Suprapubic skin (tissue), 4 donors: ENCODE results near the gene PLPP7. TPM values are rescaled to one million over a fixed set of nuclear protein-coding genes. Genes with fewer than 3 reads are reported as not detected.
"Not testable (repeated sequence)": the region's sequence is repeated elsewhere in the genome, so short reads cannot be mapped to it uniquely, and the experiment has no call there.

Source experiments
- DNase-seq, 2 donors: peaks; one replicate each; pipeline ENCODE4 v3.0.0-alpha.2; 2019; ENCODE audit warnings: low spot score in 2 of 2
- H3K27ac ChIP-seq: fragments of 200-600 bp; sonication (generic); one replicate; pipeline ENCODE4 v1.5.1; 2019
- H3K27me3 ChIP-seq: fragments of 200-600 bp; sonication (generic); one replicate; pipeline ENCODE4 v1.5.1; 2019
- H3K36me3 ChIP-seq: fragments of 200-600 bp; sonication (generic); one replicate; pipeline ENCODE4 v1.5.1; 2019
- H3K4me1 ChIP-seq: fragments of 200-600 bp; sonication (generic); one replicate; pipeline ENCODE4 v1.5.1; 2019
- H3K4me3 ChIP-seq: fragments of 200-600 bp; sonication (generic); one replicate; pipeline ENCODE4 v1.5.1; 2019; ENCODE audit warnings: mild to moderate bottlenecking
- H3K9me3 ChIP-seq: fragments of 200-600 bp; sonication (generic); one replicate; pipeline ENCODE4 v1.5.1; 2019
- CTCF ChIP-seq, 2 donors: fragments of 200-600 bp in 1 of 2; fragments of 450-650 bp in 1 of 2; sonication (generic) in 1 of 2; IDR thresholded peaks; one replicate each; pipeline ENCODE4 v1.5.1; 2016 to 2019; ENCODE audit warnings: antibody characterized with exemption in 2 of 2, mild to moderate bottlenecking in 1 of 2, moderate library complexity in 1 of 2
- EP300 ChIP-seq: sonication (generic); formaldehyde crosslinking; IDR thresholded peaks from one replicate; pipeline ENCODE4 v1.6.1; 2017; ENCODE audit warnings: antibody characterized with exemption
- POLR2A ChIP-seq, 2 donors: fragments of 450-650 bp; IDR thresholded peaks; one replicate each; pipeline ENCODE4 v1.6.1; 2017; ENCODE audit warnings: antibody characterized with exemption in 2 of 2, mild to moderate bottlenecking in 2 of 2, moderate library complexity in 2 of 2
- POLR2AphosphoS5 ChIP-seq, 3 donors: sonication (generic); formaldehyde crosslinking; IDR thresholded peaks; one replicate each; pipeline ENCODE4 v1.6.1; 2017; ENCODE audit warnings: antibody characterized with exemption in 3 of 3
- WGBS: methylation state at CpG from one replicate; pipeline ENCODE4 v1.1.5; 2018; 5-methylcytosine and 5-hydroxymethylcytosine counted together
- total RNA-seq, 4 donors: library from RNA; depleted of rRNA; stranded (reverse); fragments of >200 nt; gene quantifications; one replicate each; pipeline ENCODE4 v1.1.0, GENCODE V29; 2016

PLPP7 gene
- total RNA-seq, 4 donors from 2014 or later: 0.80 to 1.1 (median 0.92) TPM

GRCh38 chr9:131270171-131271015 is 19.1 kb upstream of the PLPP7 start:
- H3K27me3 ChIP-seq: no peaks in the 10 kb centered on the region
- H3K9me3 ChIP-seq: no peaks in the 10 kb centered on the region
- H3K27ac ChIP-seq: peak overlapping the region; percentile 23
- no peaks in the 10 kb centered on the region for H3K36me3 ChIP-seq
- no peak for DNase-seq
- TF ChIP-seq EP300 (no peak), CTCF (IDR thresholded peaks at IDR 0.05) (no peak), POLR2AphosphoS5 (IDR thresholded peaks at IDR 0.05) (no peak), POLR2A (IDR thresholded peaks at IDR 0.05) (no peak)
- 71% methylated on average over 18 of the region's 20 CpGs for WGBS
- H3K4me1 ChIP-seq: peaks cover 17% of the 10 kb centered on the region
- no peak overlapping the region for H3K4me3 ChIP-seq

GRCh38 chr9:131271016-131271273 is 18.6 kb upstream of the PLPP7 start:
- Histone ChIP-seq H3K4me1 (peaks cover 12% of the 10 kb centered on the region), H3K27ac (peak overlapping the region; percentile 29)
- DNase-seq, H3K9me3 ChIP-seq, H3K27me3 ChIP-seq, H3K4me3 ChIP-seq, H3K36me3 ChIP-seq: not testable (repeated sequence)
- WGBS: 71% methylated on average over 1 of the region's 1 CpG

DNA sequence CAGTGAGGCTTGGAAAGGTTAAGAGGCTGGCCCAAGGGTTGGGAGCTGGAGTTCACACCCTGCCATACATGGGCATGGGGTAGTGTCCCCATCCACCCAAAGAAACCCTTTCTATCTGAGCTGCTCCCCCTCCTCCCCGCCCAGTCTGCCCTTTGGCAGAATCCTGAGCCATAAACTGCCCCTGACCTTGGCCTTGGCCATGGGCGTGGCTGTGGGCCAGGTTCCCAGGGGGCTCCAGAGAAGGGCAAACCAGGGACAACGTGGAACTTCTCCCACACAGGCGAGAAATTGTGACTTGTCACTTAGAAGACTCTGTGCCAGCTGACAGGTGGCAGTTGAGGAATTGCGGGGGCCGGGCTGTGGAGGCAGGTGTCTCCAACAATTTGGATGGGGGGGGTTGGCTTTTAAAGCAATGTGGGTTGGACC is 18.0 kb upstream of the PLPP7 start:
- WGBS: 81% methylated on average over 6 of the region's 6 CpGs
- Histone ChIP-seq H3K27me3 (peaks cover 3% of the 10 kb centered on the region), H3K4me3 (no peak overlapping the region), H3K36me3 (no peaks in the 10 kb centered on the region), H3K9me3 (no peaks in the 10 kb centered on the region), H3K4me1 (peaks cover 7% of the 10 kb centered on the region), H3K27ac (peak overlapping the region; percentile 29)
- TF ChIP-seq EP300 (no peak), CTCF (IDR thresholded peaks at IDR 0.05) (no peak), POLR2AphosphoS5 (IDR thresholded peaks at IDR 0.05) (no peak), POLR2A (IDR thresholded peaks at IDR 0.05) (no peak)
- DNase-seq: no peak

DNA sequence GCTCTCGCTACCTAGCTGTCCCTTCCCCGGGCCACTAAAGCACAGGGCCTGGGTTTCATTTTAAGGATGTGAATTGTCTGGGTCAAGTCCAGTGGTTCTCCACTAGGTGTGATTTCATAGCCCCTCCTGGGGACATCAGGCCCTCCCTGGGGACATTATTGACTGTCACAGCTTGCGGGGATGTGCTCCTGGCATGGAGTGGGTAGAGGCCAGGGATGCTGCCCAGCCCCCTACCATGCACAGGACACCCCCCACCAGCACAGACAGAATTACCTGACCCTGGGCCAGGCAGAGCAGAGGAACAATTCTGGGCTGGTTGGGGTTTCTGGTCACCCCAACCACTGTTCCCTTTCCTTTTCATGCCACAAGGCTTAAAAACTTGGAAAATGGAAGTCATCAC is 17.3 kb upstream of the PLPP7 start:
- 94% methylated on average over 3 of the region's 3 CpGs for WGBS
- Histone ChIP-seq H3K36me3 (no peaks in the 10 kb centered on the region), H3K27me3 (peaks cover 6% of the 10 kb centered on the region), H3K4me3 (no peak overlapping the region), H3K9me3 (no peaks in the 10 kb centered on the region), H3K4me1 (peaks cover 11% of the 10 kb centered on the region), H3K27ac (no peak overlapping the region)
- DNase-seq: no peak
- TF ChIP-seq CTCF (IDR thresholded peaks at IDR 0.05): no peak
- no peak for TF ChIP-seq POLR2AphosphoS5 (IDR thresholded peaks at IDR 0.05)
- TF ChIP-seq POLR2A (IDR thresholded peaks at IDR 0.05): no peak
- TF ChIP-seq EP300: no peak

DNA sequence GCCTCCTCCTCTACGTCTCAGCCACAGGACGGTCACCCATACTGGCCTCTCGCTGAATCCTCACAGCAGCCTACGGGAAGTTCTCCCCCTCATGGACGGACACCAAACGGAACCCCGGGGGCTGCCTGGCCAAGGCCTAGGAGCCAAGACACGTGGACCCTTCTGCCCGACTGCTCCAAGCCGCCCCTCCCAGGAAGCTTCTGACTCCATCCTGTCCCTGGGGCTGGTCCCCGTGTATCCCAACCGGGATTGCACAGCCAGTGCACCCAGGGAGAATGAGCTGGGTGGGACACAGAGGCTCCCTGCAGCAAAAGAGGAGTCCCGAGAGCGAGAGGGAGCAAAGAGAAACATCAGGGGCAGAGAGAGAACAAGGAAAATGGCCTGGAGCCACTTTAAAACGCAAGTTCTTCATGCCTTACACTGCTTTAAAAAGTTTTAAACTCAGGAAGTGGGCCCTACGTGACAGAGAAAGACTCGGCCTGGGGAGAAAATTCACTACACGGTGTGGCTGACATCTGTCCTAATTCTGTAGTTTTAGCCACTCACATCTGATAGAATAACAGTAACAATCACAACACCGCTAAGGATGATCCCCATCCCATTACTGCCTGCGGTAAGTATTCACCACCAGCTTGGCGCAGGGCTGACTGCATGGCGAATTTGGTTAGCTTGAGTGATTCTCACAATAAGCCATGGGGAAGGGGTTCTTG is 16.2 kb upstream of the PLPP7 start:
- no peak for TF ChIP-seq EP300
- no peak for TF ChIP-seq CTCF (IDR thresholded peaks at IDR 0.05)
- no peak for TF ChIP-seq POLR2AphosphoS5 (IDR thresholded peaks at IDR 0.05)
- TF ChIP-seq POLR2A (IDR thresholded peaks at IDR 0.05): no peak
- Histone ChIP-seq H3K27ac (peak overlapping the region; percentile 19), H3K36me3 (no peaks in the 10 kb centered on the region), H3K4me3 (peak overlapping the region; percentile 70), H3K9me3 (no peaks in the 10 kb centered on the region), H3K4me1 (peaks cover 18% of the 10 kb centered on the region), H3K27me3 (peaks cover 7% of the 10 kb centered on the region)
- DNase-seq: no peak
- 62% methylated on average over 22 of the region's 22 CpGs for WGBS
